ENCODE results near the gene GTF2I. TPM values are rescaled to one million over a fixed set of nuclear protein-coding genes. Genes with fewer than 3 reads are reported as not detected.
"Not testable (repeated sequence)": the region's sequence is repeated elsewhere in the genome, so short reads cannot be mapped to it uniquely, and the experiment has no call there.

GTF2I gene
- total RNA-seq, 1 donor from 2014 or later, result 112 TPM

DNA sequence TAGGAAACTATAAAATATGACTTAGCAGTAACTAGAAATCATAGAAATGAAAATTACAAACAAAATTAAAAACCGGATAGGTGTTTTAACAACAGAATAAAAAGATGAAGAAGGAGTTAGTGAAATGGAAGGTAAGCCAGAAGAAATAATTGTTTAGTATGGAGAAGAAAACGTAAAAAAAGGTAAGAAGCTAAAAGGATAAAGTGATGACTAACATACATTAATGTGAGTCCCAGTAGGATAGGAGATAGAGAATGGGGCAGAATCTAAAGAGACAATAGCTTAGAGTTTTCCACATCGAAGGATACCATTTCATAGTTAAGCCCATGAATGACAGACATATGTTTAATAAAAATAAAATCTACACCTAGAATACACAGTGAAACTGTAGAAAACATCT is 25.3 kb downstream of the GTF2I start:
- DNase-seq (ENCODE audit: low spot score in 2 of 2), result no peak
- Histone ChIP-seq H3K36me3 (no peaks in the 10 kb centered on the region), H3K27me3 (no peaks in the 10 kb centered on the region), H3K4me1 (no peaks in the 10 kb centered on the region), H3K27ac (no peak overlapping the region), H3K9me3 (no peaks in the 10 kb centered on the region), H3K4me3 (no peak overlapping the region)
- TF ChIP-seq CTCF (IDR thresholded peaks at IDR 0.05), result no peak
- intact Hi-C loops (cut with DNase I), result no loop called here

DNA sequence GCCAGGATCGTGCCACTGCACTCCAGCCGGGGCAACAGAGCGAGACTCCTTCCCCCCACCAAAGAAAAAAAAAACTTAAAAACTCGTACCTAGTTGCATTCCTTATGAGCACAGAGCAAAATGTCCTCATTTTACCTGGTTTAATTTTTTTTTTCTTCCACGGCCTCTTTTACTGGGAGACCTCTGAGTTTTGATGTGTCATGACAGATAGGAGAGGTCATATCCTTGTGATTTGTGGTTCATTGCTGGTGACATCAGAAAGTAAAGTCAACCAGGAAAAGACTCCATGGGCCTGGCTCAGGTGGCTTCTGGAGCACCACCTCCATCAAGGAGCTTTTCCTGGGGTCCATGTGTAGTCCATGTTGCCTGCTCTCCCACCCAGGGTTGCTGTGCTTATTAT is 26.3 kb downstream of the GTF2I start:
- no peaks in the 10 kb centered on the region for H3K36me3 ChIP-seq
- DNase-seq (ENCODE audit: low spot score in 2 of 2), result no peak
- no peak for TF ChIP-seq CTCF (IDR thresholded peaks at IDR 0.05)
- H3K27ac ChIP-seq, result no peak overlapping the region
- no peaks in the 10 kb centered on the region for H3K4me1 ChIP-seq
- no peak overlapping the region for H3K4me3 ChIP-seq
- no peaks in the 10 kb centered on the region for H3K27me3 ChIP-seq
- H3K9me3 ChIP-seq, result no peaks in the 10 kb centered on the region
- intact Hi-C loops (cut with DNase I), result no loop called here

DNA sequence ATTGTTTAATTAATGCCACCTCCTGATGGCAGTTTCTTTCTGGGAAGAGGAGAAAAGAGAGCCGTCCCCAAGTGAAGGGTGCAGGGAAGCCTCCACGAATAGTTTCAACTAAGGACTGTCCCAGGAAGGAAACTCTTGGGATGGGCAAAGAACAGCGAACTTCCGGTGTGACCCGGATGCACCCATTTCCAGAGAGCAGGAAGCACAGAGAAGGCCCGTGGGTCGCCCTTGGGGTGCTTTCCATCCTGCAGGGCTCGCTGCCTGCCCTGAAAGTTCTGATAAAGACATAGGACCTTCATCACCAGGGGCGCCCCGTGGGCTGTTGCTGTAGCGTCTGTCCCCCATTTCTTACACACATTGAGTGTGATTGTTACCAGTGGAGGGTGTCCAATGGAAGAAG is 27.0 kb downstream of the GTF2I start:
- Histone ChIP-seq H3K4me3 (no peak overlapping the region), H3K27me3 (no peaks in the 10 kb centered on the region), H3K27ac (no peak overlapping the region), H3K36me3 (peaks cover 2% of the 10 kb centered on the region in 2 donors), H3K9me3 (no peaks in the 10 kb centered on the region), H3K4me1 (no peaks in the 10 kb centered on the region)
- intact Hi-C loops (cut with DNase I), result no loop called here
- no peak for TF ChIP-seq CTCF (IDR thresholded peaks at IDR 0.05)
- DNase-seq (ENCODE audit: low spot score in 2 of 2), result no peak

DNA sequence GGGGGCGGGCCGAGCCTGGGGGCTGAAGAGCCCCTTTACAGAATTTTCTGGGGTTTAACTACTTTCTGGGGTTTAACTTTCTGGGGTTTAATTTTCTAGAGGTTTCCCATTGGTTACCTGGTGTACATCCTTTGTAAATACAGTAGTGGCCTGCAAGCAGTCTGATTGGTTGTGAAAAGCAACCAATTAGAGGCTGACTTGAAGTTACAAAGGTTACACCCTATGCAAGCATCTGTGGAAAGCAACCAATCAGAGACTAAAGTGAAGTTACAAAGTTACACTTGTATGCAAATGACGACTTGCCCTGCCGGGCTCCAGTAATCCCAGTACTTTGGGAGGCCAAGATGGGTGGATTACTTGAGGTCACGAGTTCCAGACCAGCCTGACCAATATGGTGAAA is 27.4 kb downstream of the GTF2I start:
- no peak for TF ChIP-seq CTCF (IDR thresholded peaks at IDR 0.05)
- intact Hi-C loops (cut with DNase I), result no loop called here
- no peaks in the 10 kb centered on the region for H3K27me3 ChIP-seq
- no peak overlapping the region for H3K4me3 ChIP-seq
- H3K9me3 ChIP-seq, result no peaks in the 10 kb centered on the region
- no peaks in the 10 kb centered on the region for H3K4me1 ChIP-seq
- peaks cover 7% of the 10 kb centered on the region in 2 donors for H3K36me3 ChIP-seq
- no peak overlapping the region for H3K27ac ChIP-seq
- DNase-seq (ENCODE audit: low spot score in 2 of 2), result no peak

DNA sequence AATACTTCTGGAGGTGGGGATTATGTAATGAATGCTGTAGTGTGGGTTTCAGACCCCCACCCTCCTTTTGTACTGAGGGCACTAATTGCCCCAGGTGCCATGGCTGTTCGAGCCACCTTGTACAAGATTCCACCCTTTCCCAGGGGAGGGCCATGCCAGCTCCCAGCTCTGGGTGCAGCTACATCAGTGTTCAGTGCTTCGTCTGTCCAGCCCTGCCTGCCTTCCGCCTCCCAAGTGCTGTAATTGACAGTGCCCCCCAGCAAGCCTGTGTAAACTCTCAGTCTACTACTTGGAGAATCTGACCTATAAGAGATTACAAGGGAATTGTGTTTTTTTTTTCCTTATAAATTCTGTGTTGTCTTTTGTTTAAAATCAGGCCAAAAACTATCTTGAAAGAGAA is 33.0 kb downstream of the GTF2I start:
- peaks cover 6 to 9% of the 10 kb centered on the region in 2 donors for H3K9me3 ChIP-seq
- H3K27me3 ChIP-seq, result no peaks in the 10 kb centered on the region
- TF ChIP-seq CTCF (IDR thresholded peaks at IDR 0.05), result no peak
- H3K36me3 ChIP-seq, result peaks cover 47 to 61% of the 10 kb centered on the region in 2 donors
- no peak for DNase-seq (ENCODE audit: low spot score in 2 of 2)
- H3K4me1 ChIP-seq, result no peaks in the 10 kb centered on the region
- no peak overlapping the region for H3K27ac ChIP-seq
- H3K4me3 ChIP-seq, result no peak overlapping the region
- intact Hi-C loops (cut with DNase I), result no loop called here

- H3K27me3 ChIP-seq; H3K9me3 ChIP-seq; H3K4me3 ChIP-seq; H3K27ac ChIP-seq; DNase-seq (ENCODE audit: low spot score in 2 of 2); intact Hi-C loops (cut with DNase I); H3K4me1 ChIP-seq: not testable (repeated sequence)
- peaks cover 56 to 90% of the 10 kb centered on the region in 2 donors for H3K36me3 ChIP-seq
These were observed 46.9 kb downstream of the GTF2I start for GRCh38 chr7:74704419-74704818.
